Measurements from ENCODE around the gene PIGS. TPM values are rescaled to one million over a fixed set of nuclear protein-coding genes. Genes with fewer than 3 reads are reported as not detected.

Gene PIGS
- total and polyA plus RNA-seq, 2 experiments from 2014 or later = 72.7 to 76.0 TPM

- in situ Hi-C loops (cut with MboI) = no loop called here
- H3K4me3 ChIP-seq = no peak overlapping the region
These were observed 36.5 kb downstream of the PIGS start for GRCh38 chr17:28534740-28535375.

GRCh38 chr17:28533091-28533807 lies 38.1 kb downstream of the PIGS start:
- TF ChIP-seq EZH2 (IDR thresholded peaks at IDR 0.05; ENCODE audit: insufficient read depth, poor library complexity, severe bottlenecking) (no peak), EZH2phosphoT487 (IDR thresholded peaks at IDR 0.05; ENCODE audit: insufficient read depth, low read depth) (no peak)
- DNase-seq = peak; percentile 67
- Histone ChIP-seq H3K9me2 (ENCODE audit: insufficient read depth) (no peaks in the 10 kb centered on the region), H3K9me3 (ENCODE audit: low read depth) (no peaks in the 10 kb centered on the region), H4K20me1 (ENCODE audit: insufficient read depth) (no peaks in the 10 kb centered on the region), H3K9ac (no peak overlapping the region), H3K27me3 (replicated peaks; ENCODE audit: insufficient read depth) (no peaks in the 10 kb centered on the region), H3K4me3 (no peak overlapping the region), H3K36me3 (ENCODE audit: low read depth) (no peaks in the 10 kb centered on the region), H3K27ac (no peak overlapping the region), H3F3A (ENCODE audit: insufficient read depth) (no peaks in the 10 kb centered on the region), H3K79me2 (ENCODE audit: insufficient read depth) (no peaks in the 10 kb centered on the region), H2AFZ (no peak overlapping the region), H3K4me1 (ENCODE audit: insufficient read depth) (peaks cover 17% of the 10 kb centered on the region), H3K4me2 (ENCODE audit: unreplicated experiment) (no peak overlapping the region)
- 41 to 47% methylated on average over 14 to 16 of the region's 16 CpGs for WGBS, 2 experiments (ENCODE audit: low coverage in 1 of 2, low lambda C conversion rate in 2 of 2, missing lambda C conversion rate in 2 of 2)
- in situ Hi-C loops (cut with MboI) = no loop called here

More at GRCh38 chr17:28534740-28535375, 36.5 kb downstream of the PIGS start:
- H2AFZ ChIP-seq = no peak overlapping the region
- H3K79me2 ChIP-seq (ENCODE audit: insufficient read depth) = no peaks in the 10 kb centered on the region
- H4K20me1 ChIP-seq (ENCODE audit: insufficient read depth) = no peaks in the 10 kb centered on the region
- H3K9ac ChIP-seq = no peak overlapping the region
- no peak for DNase-seq
- peaks cover 13% of the 10 kb centered on the region for H3K4me1 ChIP-seq (ENCODE audit: insufficient read depth)
- TF ChIP-seq EZH2phosphoT487 (IDR thresholded peaks at IDR 0.05; ENCODE audit: insufficient read depth, low read depth) (no peak), EZH2 (IDR thresholded peaks at IDR 0.05; ENCODE audit: insufficient read depth, poor library complexity, severe bottlenecking) (no peak)
- H3K4me2 ChIP-seq (ENCODE audit: unreplicated experiment) = no peak overlapping the region
- H3F3A ChIP-seq (ENCODE audit: insufficient read depth) = no peaks in the 10 kb centered on the region
- H3K27ac ChIP-seq = no peak overlapping the region
- no peaks in the 10 kb centered on the region for H3K27me3 ChIP-seq (replicated peaks; ENCODE audit: insufficient read depth)
- no peaks in the 10 kb centered on the region for H3K9me3 ChIP-seq (ENCODE audit: low read depth)
- H3K36me3 ChIP-seq (ENCODE audit: low read depth) = no peaks in the 10 kb centered on the region
- 54 to 69% methylated on average over 10 to 11 of the region's 11 CpGs for WGBS, 2 experiments (ENCODE audit: low coverage in 1 of 2, low lambda C conversion rate in 2 of 2, missing lambda C conversion rate in 2 of 2)
- H3K9me2 ChIP-seq (ENCODE audit: insufficient read depth) = no peaks in the 10 kb centered on the region

DNA sequence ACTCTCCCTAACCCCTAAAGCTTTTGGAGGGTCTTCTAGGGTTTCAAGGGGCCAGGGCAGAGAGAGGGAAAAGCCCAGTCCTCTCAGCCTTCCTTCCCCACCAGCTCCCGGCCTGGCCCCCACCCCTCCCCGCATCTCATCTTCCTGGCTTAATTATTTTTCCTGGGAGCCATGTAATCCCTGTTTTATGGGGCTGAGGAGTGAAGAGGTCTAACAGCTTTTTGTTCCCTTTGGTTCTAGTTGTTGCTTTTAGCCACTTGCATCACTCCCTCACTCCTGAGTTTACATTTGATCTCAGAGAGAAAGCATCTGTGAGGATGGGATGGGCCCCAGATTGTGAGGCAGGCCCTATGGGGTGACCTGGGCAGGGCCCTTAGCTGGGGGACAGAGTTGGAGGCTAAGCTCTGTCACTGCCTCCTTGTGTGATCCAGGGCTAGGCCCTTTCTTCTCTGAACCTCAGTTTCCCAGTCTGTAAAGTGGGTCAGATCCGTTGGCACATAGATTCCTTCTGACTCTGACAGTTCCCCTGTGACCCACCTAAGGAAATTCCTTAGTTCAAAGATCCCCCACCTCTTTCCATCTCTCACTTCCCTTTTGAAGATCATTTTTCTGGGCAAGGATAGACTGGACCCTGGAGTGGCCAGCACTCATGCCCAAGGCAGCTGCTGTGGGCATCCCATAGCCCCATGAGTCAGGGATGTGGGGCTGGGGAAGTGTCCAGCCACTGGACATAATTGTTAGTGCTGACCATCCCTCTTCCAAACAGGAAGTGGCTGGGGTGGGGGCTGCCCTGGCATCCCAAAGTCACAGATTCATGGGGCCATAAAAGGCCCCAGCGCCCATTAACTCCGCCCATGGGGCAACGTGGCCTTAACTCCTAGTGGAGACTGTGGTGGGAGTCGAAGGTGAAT lies 39.0 kb downstream of the PIGS start:
- no peak overlapping the region for H3K4me3 ChIP-seq
- H3K27me3 ChIP-seq (replicated peaks; ENCODE audit: insufficient read depth) = no peaks in the 10 kb centered on the region
- H3K36me3 ChIP-seq (ENCODE audit: low read depth) = no peaks in the 10 kb centered on the region
- H3K9ac ChIP-seq = no peak overlapping the region
- no peak overlapping the region for H3K27ac ChIP-seq
- no peaks in the 10 kb centered on the region for H4K20me1 ChIP-seq (ENCODE audit: insufficient read depth)
- in situ Hi-C loops (cut with MboI) = no loop called here
- H3K4me1 ChIP-seq (ENCODE audit: insufficient read depth) = peaks cover 21% of the 10 kb centered on the region
- no peaks in the 10 kb centered on the region for H3K79me2 ChIP-seq (ENCODE audit: insufficient read depth)
- peak; percentile 16 for DNase-seq
- no peak for TF ChIP-seq EZH2phosphoT487 (IDR thresholded peaks at IDR 0.05; ENCODE audit: insufficient read depth, low read depth)
- no peak for TF ChIP-seq EZH2 (IDR thresholded peaks at IDR 0.05; ENCODE audit: insufficient read depth, poor library complexity, severe bottlenecking)
- H3F3A ChIP-seq (ENCODE audit: insufficient read depth) = no peaks in the 10 kb centered on the region
- WGBS, 2 experiments (ENCODE audit: low coverage in 1 of 2, low lambda C conversion rate in 2 of 2, missing lambda C conversion rate in 2 of 2) = 60 to 73% methylated on average over 6 to 7 of the region's 7 CpGs
- H3K9me3 ChIP-seq (ENCODE audit: low read depth) = no peaks in the 10 kb centered on the region
- no peak overlapping the region for H2AFZ ChIP-seq
- H3K9me2 ChIP-seq (ENCODE audit: insufficient read depth) = no peaks in the 10 kb centered on the region
- no peak overlapping the region for H3K4me2 ChIP-seq (ENCODE audit: unreplicated experiment)

DNA sequence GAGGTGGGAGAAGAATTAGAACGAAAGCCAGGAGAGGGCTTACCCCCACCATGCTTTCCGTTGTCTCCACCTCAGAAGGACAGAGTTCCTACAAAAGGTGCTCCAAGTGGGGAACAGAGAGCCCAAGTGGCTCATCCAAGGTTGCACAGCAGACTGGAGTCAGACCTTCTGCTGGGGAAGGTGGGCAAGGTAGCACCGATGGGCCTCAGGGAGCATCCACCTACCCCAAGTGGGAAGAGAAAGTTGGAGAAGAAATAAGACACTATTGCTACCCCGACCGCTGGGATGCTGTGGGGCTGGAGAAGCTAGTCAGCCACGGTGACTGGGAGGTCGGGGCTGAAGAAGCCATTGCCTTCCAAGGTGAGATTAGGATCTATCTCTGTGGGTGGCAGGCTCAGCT lies 40.4 kb downstream of the PIGS start:
- no peak for DNase-seq
- in situ Hi-C loops (cut with MboI) = no loop called here
- no peak overlapping the region for H3K4me3 ChIP-seq

More for the DNA sequence above, 40.4 kb downstream of the PIGS start:
- Histone ChIP-seq H3K4me2 (ENCODE audit: unreplicated experiment) (no peak overlapping the region), H3K36me3 (ENCODE audit: low read depth) (no peaks in the 10 kb centered on the region), H2AFZ (no peak overlapping the region), H3K79me2 (ENCODE audit: insufficient read depth) (no peaks in the 10 kb centered on the region), H4K20me1 (ENCODE audit: insufficient read depth) (no peaks in the 10 kb centered on the region), H3K9me3 (ENCODE audit: low read depth) (no peaks in the 10 kb centered on the region), H3F3A (ENCODE audit: insufficient read depth) (no peaks in the 10 kb centered on the region), H3K4me1 (ENCODE audit: insufficient read depth) (peaks cover 21% of the 10 kb centered on the region), H3K27me3 (replicated peaks; ENCODE audit: insufficient read depth) (no peaks in the 10 kb centered on the region), H3K9ac (no peak overlapping the region), H3K27ac (no peak overlapping the region), H3K9me2 (ENCODE audit: insufficient read depth) (no peaks in the 10 kb centered on the region)
- 72 to 76% methylated on average over 7 of the region's 7 CpGs for WGBS, 2 experiments (ENCODE audit: low coverage in 1 of 2, low lambda C conversion rate in 2 of 2, missing lambda C conversion rate in 2 of 2)
- no peak for TF ChIP-seq EZH2 (IDR thresholded peaks at IDR 0.05; ENCODE audit: insufficient read depth, poor library complexity, severe bottlenecking)
- no peak for TF ChIP-seq EZH2phosphoT487 (IDR thresholded peaks at IDR 0.05; ENCODE audit: insufficient read depth, low read depth)
